Retina (tissue), 1 donor: ENCODE measurements around the gene LENEP.

Experiments used
- DNase-seq: peaks from one replicate; pipeline ENCODE4 v3.0.0-alpha.2; 2016

The LENEP gene

DNA sequence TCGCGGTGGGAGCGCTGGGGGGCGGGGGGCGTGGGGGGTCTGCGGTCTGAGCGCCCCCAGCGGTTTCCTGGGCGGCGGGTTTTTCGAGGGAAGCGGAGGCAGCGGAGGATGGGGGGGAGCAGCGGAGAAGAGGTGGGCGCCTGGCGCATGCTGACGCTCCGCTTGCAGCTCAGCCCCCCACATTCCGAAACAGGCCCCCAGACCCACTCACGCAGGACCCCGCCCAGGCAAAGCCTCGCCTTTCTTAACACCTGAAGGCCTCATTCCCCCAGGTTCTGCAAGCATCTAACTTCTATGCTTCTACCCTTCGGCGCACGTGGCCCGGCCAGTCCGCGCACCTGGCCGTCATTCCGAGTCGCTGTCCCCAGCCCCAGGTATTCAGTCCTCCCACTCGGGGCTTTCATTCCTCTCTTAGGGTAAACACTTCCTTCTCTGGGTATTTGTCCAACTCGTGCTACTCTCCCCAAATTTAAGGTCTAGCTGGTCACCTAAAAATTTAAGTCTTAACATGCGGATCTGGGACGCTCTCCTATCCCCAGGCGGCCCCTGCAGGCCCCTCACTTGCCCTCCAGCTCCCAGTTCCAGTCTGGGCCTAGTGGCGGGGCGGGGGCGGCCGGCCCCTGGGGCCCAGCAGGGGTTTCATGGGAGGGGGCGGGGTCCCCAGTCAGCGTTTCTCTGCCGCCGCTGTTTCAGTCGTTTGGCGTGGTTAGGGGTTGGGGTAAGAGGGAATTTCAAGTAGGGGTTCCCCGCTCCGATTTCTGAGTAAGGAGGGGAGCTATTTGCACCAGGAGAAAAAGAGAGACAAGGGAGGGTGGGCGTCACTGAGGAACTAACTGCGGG is 6.4 kb downstream of the LENEP start:
- peak; percentile 72 for DNase-seq

DNA sequence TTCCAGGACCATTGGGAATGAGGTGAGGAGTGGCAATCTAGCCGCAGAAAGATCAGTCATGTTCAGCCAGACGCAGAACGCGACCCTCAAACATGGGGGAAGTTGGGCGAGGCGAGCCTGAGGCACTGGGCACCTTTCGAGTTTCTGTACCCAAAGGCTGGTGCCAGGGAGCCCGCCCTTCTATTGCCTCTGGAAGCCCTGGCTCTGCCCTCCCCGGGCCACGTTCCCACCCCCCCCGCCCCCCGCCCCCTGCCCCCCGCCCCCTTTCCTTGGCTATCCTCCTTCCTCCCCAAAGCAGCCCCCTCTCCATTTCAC is 7.0 kb downstream of the LENEP start:
- DNase-seq = no peak

GRCh38 chr1:155000726-155001424 is 7.5 kb downstream of the LENEP start:
- peak; percentile 99 for DNase-seq

- DNase-seq = no peak
Observed at GRCh38 chr1:155001425-155001674, 8.0 kb downstream of the LENEP start.

GRCh38 chr1:155001675-155002463 is 8.5 kb downstream of the LENEP start:
- peak; percentile 89 for DNase-seq

- DNase-seq = peak; percentile 71
Observed at GRCh38 chr1:155002464-155003226, 9.3 kb downstream of the LENEP start, which contains the start of gene ZBTB7B. ZBTB7B (plus strand) TSS chr1:155002802; CDS start chr1:155014661, 11,859 bp downstream.

DNA sequence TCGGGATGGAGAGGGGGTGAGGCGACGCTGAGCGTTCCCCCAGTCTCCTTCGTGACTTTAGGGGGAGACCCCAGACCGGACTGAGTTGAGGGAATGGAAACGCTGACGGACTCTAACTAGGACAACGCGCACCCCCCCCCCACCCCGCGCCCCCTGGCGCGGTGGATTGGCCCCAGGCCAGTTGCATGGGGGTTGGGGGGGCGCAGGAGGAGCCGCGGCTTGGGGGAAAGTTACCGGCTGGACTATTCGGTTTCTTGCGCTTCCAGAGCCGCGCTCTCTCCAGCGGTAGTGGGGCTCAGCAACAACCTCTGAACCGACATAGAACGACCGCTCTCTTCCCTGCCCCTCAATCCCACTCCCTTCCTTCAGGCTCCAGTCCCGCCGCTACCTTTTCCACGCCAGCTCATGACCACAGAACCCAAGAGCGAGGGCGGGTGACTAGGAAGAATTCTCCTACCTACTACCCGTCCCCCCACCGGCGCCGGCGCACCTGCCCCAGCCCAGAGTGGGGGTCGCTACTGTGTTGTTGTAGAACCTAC is 9.9 kb downstream of the LENEP start:
- peak; percentile 72 for DNase-seq

GRCh38 chr1:155003766-155004351 is 10.5 kb downstream of the LENEP start:
- DNase-seq = peak; percentile 55

DNA sequence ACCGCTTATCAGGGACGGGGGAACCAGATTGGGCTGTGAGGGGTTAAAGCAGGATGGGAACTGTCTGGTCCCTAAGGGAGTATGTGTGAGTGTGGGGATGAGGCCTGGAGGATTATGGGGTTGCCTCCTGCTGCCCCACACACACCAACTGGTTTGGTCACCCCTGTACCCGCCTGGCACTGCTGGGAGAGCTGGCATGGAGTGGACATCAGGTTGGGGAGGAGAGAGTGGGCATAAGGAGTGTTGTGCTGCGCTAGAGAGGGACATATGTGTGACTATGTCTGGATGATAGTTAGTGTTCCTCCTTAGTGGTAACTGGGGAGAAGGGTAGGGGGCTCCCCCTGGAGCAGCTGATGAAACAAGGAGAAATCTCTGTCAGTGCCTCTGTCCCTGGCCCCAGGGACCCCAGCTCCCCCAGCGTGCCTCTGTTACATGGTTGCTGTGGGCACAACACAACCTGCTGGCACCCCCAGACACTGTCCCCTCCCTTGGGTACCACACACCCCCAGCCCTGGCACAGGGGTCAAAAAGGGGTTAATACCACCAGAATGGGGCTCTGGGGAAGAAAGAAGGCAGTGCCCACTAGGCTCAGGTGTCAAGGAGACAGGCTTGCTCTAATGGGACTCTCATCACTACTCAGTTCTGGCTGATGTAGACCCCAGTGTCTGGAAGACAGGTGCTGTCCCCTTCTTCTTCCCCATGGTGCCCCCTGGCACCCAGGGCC is 11.1 kb downstream of the LENEP start:
- no peak for DNase-seq

GRCh38 chr1:155005076-155006011 is 12.0 kb downstream of the LENEP start:
- no peak for DNase-seq

DNA sequence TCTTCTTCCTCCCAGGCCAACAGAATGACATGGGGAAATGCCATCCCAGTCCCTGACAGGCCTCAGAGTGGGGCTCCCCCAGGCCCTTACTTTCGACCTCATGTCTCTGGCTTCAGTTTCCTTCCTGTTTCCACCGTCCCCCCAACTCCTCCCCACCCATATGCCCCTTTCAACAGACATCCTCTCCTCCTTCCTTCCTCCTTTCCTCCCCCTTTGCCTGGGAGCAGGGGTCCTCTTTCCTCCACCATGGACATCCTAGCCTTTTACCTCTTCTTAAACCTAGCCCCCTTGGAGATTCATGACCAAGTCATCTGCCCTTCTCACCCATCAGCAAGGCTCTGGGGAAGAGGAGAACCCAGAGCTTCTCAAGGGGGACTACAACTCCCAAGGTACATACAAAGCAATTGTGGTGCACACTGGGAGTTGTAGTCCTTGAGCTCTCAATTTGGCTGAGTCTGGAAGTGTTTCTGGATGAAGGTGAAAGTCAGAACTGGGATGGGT is 13.3 kb downstream of the LENEP start:
- DNase-seq = no peak

- no peak for DNase-seq
Observed at GRCh38 chr1:155007251-155007828, 14.0 kb downstream of the LENEP start.

- DNase-seq = no peak
Observed at GRCh38 chr1:155008015-155008941, 14.9 kb downstream of the LENEP start.

DNA sequence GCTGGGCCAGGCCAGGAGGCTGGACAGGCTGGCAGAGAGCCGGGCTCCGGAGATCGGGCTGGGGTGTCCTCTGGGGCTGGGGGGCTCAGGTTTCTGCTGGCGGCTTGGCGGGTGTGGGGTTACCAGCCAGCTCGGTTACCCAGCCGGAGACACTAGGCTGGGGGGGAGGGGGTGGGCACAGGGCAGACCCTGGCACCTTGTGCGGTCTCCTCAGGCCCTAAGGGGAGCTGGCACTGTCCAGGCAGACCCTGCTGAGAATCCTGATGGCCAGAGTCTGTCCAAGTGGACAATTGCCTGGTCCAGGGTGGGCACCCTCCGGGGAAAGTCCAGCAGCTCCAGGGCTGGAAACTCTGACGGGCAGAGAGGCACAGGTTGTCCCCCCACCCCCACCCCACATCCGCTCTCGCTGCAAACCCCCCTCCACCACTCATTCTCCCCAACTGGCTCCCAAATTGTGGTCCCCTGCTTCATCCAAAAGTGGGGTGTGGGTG is 15.9 kb downstream of the LENEP start:
- no peak for DNase-seq

- DNase-seq = no peak
Observed at GRCh38 chr1:155009742-155010141, 16.4 kb downstream of the LENEP start.

GRCh38 chr1:155010211-155010918 is 17.0 kb downstream of the LENEP start:
- no peak for DNase-seq

- no peak for DNase-seq
Observed at GRCh38 chr1:155011004-155011416, 17.6 kb downstream of the LENEP start.
